GM12878 (cell line): ENCODE data around the gene SPATA3. TPM values are rescaled to one million over a fixed set of nuclear protein-coding genes. Genes with fewer than 3 reads are reported as not detected.

Source experiments
- ATAC-seq: fragments of 200-7000 bp; cut with Tn5 transposase; 3 replicates; pipeline ENCODE4 v1.9.1; 2020; ENCODE audit warnings: mild to moderate bottlenecking, moderate library complexity
- BruUV-seq: library from RNA; stranded (reverse); fragments of 400-500 nt; replicated peaks from 2 replicates; lab custom pipeline; 2021; lab: Mats Ljungman, UMichigan
- CTCF ChIA-PET: fragments of 300-600 bp; sonication (Branson Sonifier 250); formaldehyde crosslinking; extraction: SDS; loops from one replicate; lab custom pipeline; 2021; ENCODE audit warnings: inconsistent platforms; lab: Yijun Ruan, JAX
- POLR2A ChIA-PET: fragments of 350-600 bp; formaldehyde crosslinking; extraction: SDS; loops from one replicate; lab custom pipeline; 2021; ENCODE audit warnings: inconsistent platforms; lab: Charles Lee
- RAD21 ChIA-PET: fragments of 300-600 bp; sonication (Branson Sonifier 250); formaldehyde crosslinking; loops from one replicate; lab custom pipeline; 2023; ENCODE audit warnings: antibody characterized with exemption; ENCODE audit not compliant: unreplicated experiment; lab: Charles Lee
- SMC1A ChIA-PET: fragments of 300-600 bp; sonication (Branson Sonifier 250); formaldehyde crosslinking; loops from one replicate; lab custom pipeline; 2023; ENCODE audit not compliant: unreplicated experiment, uncharacterized antibody; lab: Charles Lee
- DNase-seq: peaks from one replicate; pipeline ENCODE4 v3.0.0-alpha.2; 2011; ENCODE audit warnings: low read depth, low spot score
- FAIRE-seq: peaks from 3 replicates; lab custom pipeline; 2011; peaks lifted over from hg19 to GRCh38; lab: Jason Lieb, UNC
- H2AFZ ChIP-seq: 2 replicates; pipeline ENCODE4 v1.6.0; 2011; ENCODE audit warnings: low read depth, low read length, control low read depth; ENCODE audit not compliant: control insufficient read depth
- H3K27ac ChIP-seq: 2 replicates; pipeline ENCODE4 v1.5.1; 2011; ENCODE audit warnings: control low read depth; ENCODE audit not compliant: control insufficient read depth, insufficient read depth
- H3K27me3 ChIP-seq, 2 experiments: replicated peaks in 1 of 2; 2 replicates each; pipeline versions ENCODE4 v1.6.0 to v1.6.1; 2011; ENCODE audit warnings: low read length in 1 of 2; ENCODE audit not compliant: control insufficient read depth in 2 of 2, insufficient read depth in 2 of 2
- H3K36me3 ChIP-seq, 2 experiments: 2 replicates each; pipeline ENCODE4 v1.5.1; 2011; ENCODE audit warnings: low read length in 1 of 2; ENCODE audit not compliant: control insufficient read depth in 2 of 2, insufficient read depth in 2 of 2
- H3K4me1 ChIP-seq: 2 replicates; pipeline ENCODE4 v1.6.1; 2011; ENCODE audit warnings: mild to moderate bottlenecking, low read length, moderate library complexity, mixed read lengths; ENCODE audit not compliant: control insufficient read depth, insufficient read depth
- H3K4me2 ChIP-seq: 2 replicates; pipeline ENCODE4 v1.6.0; 2011; ENCODE audit warnings: control low read depth; ENCODE audit not compliant: control insufficient read depth, insufficient read depth
- H3K4me3 ChIP-seq: fragments of 200-600 bp; sonication (generic); 2 replicates; pipeline ENCODE4 v1.5.1; 2016
- H3K79me2 ChIP-seq: 2 replicates; pipeline ENCODE4 v1.6.0; 2011; ENCODE audit warnings: low read length; ENCODE audit not compliant: control insufficient read depth, insufficient read depth
- H3K9ac ChIP-seq: 2 replicates; pipeline ENCODE4 v1.8.0; 2011; ENCODE audit warnings: low read length, control low read depth, mixed read lengths; ENCODE audit not compliant: control insufficient read depth, insufficient read depth
- H3K9me3 ChIP-seq: replicated peaks from 3 replicates; pipeline ENCODE4 v1.5.1; 2011; ENCODE audit warnings: mild to moderate bottlenecking, low read length; ENCODE audit not compliant: control insufficient read depth, insufficient read depth
- H4K20me1 ChIP-seq: 2 replicates; pipeline ENCODE4 v1.6.0; 2011; ENCODE audit not compliant: control insufficient read depth, insufficient read depth
- CBX3 ChIP-seq: fragments of 200-600 bp; sonication (generic); IDR thresholded peaks from 2 replicates; pipeline ENCODE4 v1.6.1; 2016; ENCODE audit warnings: low read depth, borderline replicate concordance
- CBX5 ChIP-seq: sonication (generic); IDR thresholded peaks from 2 replicates; pipeline ENCODE4 v1.6.1; 2016; ENCODE audit warnings: low read depth, moderate library complexity, mild to moderate bottlenecking, inconsistent platforms
- E2F8 ChIP-seq: fragments of 450-650 bp; IDR thresholded peaks from 2 replicates; pipeline ENCODE4 v1.6.1; 2018; ENCODE audit warnings: mild to moderate bottlenecking, low read depth, moderate library complexity; ENCODE audit not compliant: partially characterized antibody
- FOXM1 ChIP-seq: IDR thresholded peaks from 2 replicates; pipeline ENCODE4 v1.6.1; 2012; ENCODE audit warnings: low read depth, mild to moderate bottlenecking, inconsistent platforms, low read length, moderate library complexity
- HDAC2 ChIP-seq: fragments of 200-600 bp; sonication (generic); IDR thresholded peaks from 2 replicates; pipeline ENCODE4 v1.6.1; 2017
- IRF3 ChIP-seq: fragments of 450-650 bp; IDR thresholded peaks from 2 replicates; pipeline ENCODE4 v1.6.1; 2014; ENCODE audit warnings: mild to moderate bottlenecking
- MTA2 ChIP-seq: fragments of 450-650 bp; IDR thresholded peaks from 2 replicates; pipeline ENCODE4 v1.6.1; 2016; ENCODE audit warnings: low read depth, mild to moderate bottlenecking, moderate library complexity
- MTA3 ChIP-seq: IDR thresholded peaks from 2 replicates; pipeline ENCODE4 v1.6.1; 2012; ENCODE audit warnings: low read length, inconsistent platforms, borderline replicate concordance
- MYB ChIP-seq: fragments of 150-350 bp; IDR thresholded peaks from 2 replicates; pipeline ENCODE4 v1.6.1; 2014; ENCODE audit warnings: mild to moderate bottlenecking, low read depth, low read length, borderline replicate concordance
- MYC ChIP-seq: IDR thresholded peaks from 2 replicates; pipeline ENCODE4 v1.6.1; 2011; ENCODE audit warnings: mild to moderate bottlenecking, low read length, moderate library complexity, inconsistent platforms; ENCODE audit not compliant: insufficient read depth, insufficient replicate concordance, insufficient read length, severe bottlenecking
- PAX5 ChIP-seq: IDR thresholded peaks from 2 replicates; pipeline ENCODE4 v1.6.1; 2011; ENCODE audit warnings: low read depth, low read length, borderline replicate concordance
- RAD21 ChIP-seq: IDR thresholded peaks from 2 replicates; pipeline ENCODE4 v1.6.1; 2011; ENCODE audit warnings: mild to moderate bottlenecking, low read depth, low read length, moderate library complexity; ENCODE audit not compliant: insufficient read depth
- REST ChIP-seq: IDR thresholded peaks from 2 replicates; pipeline ENCODE4 v1.6.1; 2012; ENCODE audit warnings: mild to moderate bottlenecking, low read depth, low read length
- TAF1 ChIP-seq: IDR thresholded peaks from 2 replicates; pipeline ENCODE4 v1.6.1; 2011; ENCODE audit warnings: mild to moderate bottlenecking, low read depth, low read length, borderline replicate concordance
- TCF7 ChIP-seq: IDR thresholded peaks from 2 replicates; pipeline ENCODE4 v1.6.1; 2014; ENCODE audit warnings: antibody characterized with exemption, borderline replicate concordance
- ZSCAN29 ChIP-seq: fragments of 450-650 bp; IDR thresholded peaks from 2 replicates; pipeline ENCODE4 v1.6.1; 2017; ENCODE audit warnings: mild to moderate bottlenecking, moderate library complexity
- WGBS: methylation state at CpG from one replicate; pipeline ENCODE4 v1.1.6; 2016; ENCODE audit warnings: low lambda C conversion rate; ENCODE audit not compliant: insufficient replicate concordance, insufficient coverage; ENCODE audit errors: missing lambda C conversion rate; 5-methylcytosine and 5-hydroxymethylcytosine counted together
- in situ Hi-C: fragments of 300-500 bp; cut with MboI; formaldehyde crosslinking; loops from 9 replicates; pipeline ENCODE4 v1.14.3; 2018; ENCODE audit warnings: mixed read lengths
- intact Hi-C: fragments of 100-400 bp; cut with micrococcal nuclease; formaldehyde crosslinking; loops from one replicate; pipeline ENCODE4 v1.14.2; 2022; ENCODE audit not compliant: unreplicated experiment
- polyA plus RNA-seq, 11 experiments: library from polyadenylated mRNA; depleted of rRNA in 4 of 11; unstranded in 6 of 11; stranded (reverse) in 5 of 11; fragments of >200 nt; fragmentation: Nextera tagmentation in 4 of 11; fragmentation: Illumina TruSeq in 1 of 11; extraction: Ambion mirVana in 4 of 11; extraction: Trizol in 1 of 11; gene quantifications; 1 replicate in 1 of 11; 2 replicates in 10 of 11; pipeline versions ENCODE4 v1.2.1 to v1.2.3, GENCODE V29; 2011 to 2016; ENCODE audit warnings: inconsistent platforms in 2 of 11, missing spikeins in 2 of 11, low read depth in 1 of 11
- total RNA-seq, 4 experiments: library from RNA; depleted of rRNA in 3 of 4; stranded (reverse); fragments of >200 nt in 3 of 4; fragmentation: Illumina TruSeq in 1 of 4; extraction: Trizol in 1 of 4; gene quantifications; 2 replicates each; pipeline versions ENCODE4 v1.2.1 to v1.2.3, GENCODE V29; 2013 to 2021

Gene SPATA3
- total and polyA plus RNA-seq, 10 of the 15 experiments (the other 5 are each of a cell fraction or from before 2014, with no cell fraction given), result not detected

GRCh38 chr2:230990131-230990898 is 5.6 kb upstream of the SPATA3 start:
- H3K9me3 ChIP-seq, result no peaks in the 10 kb centered on the region; the same call in 2 of the 3 replicates
- SMC1A ChIA-PET, result no interaction called here
- FAIRE-seq (no peak), ATAC-seq (no peak), DNase-seq (no peak)
- no peak overlapping the region for H3K27ac ChIP-seq
- intact Hi-C loops (no loop called here), in situ Hi-C loops (no loop called here)
- no peak overlapping the region for H3K4me2 ChIP-seq
- no peak overlapping the region for H2AFZ ChIP-seq
- RAD21 ChIA-PET, result interaction anchor here (0.8 to 10.9 kb wide), 2 partner anchors 9 to 63 kb away, joined by 3 to 261 read pairs; partner anchors contain the start of gene GPR55
- H3K79me2 ChIP-seq, result peaks cover 18% of the 10 kb centered on the region
- no peaks in the 10 kb centered on the region; a peak in 1 of 4 replicates for H3K27me3 ChIP-seq
- H4K20me1 ChIP-seq, result no peaks in the 10 kb centered on the region
- BruUV-seq, result no TSS peak
- no peak overlapping the region for H3K9ac ChIP-seq
- 79% methylated on average over 46 of the region's 70 CpGs for WGBS
- H3K4me3 ChIP-seq, result no peak overlapping the region
- peaks cover 16% of the 10 kb centered on the region for H3K4me1 ChIP-seq
- POLR2A ChIA-PET, result no interaction called here
- CTCF ChIA-PET, result interaction anchor here (2.8 to 10.9 kb wide), 4 partner anchors 40 to 166 kb away, joined by 8 to 372 read pairs (median 128); no protein-coding TSS in a partner anchor
- no peaks in the 10 kb centered on the region for H3K36me3 ChIP-seq
- no peak for TF ChIP-seq TCF7
- TF ChIP-seq HDAC2, result no peak
- no peak for TF ChIP-seq MTA3
- no peak for TF ChIP-seq IRF3
- TF ChIP-seq RAD21, result no peak
- TF ChIP-seq CBX5, result no peak
- no peak for TF ChIP-seq ZSCAN29
- TF ChIP-seq TAF1, result no peak
- TF ChIP-seq REST, result no peak
- no peak for TF ChIP-seq PAX5
- no peak for TF ChIP-seq E2F8
- no peak for TF ChIP-seq MYB
- no peak for TF ChIP-seq FOXM1
- no peak for TF ChIP-seq CBX3
- TF ChIP-seq MYC, result no peak
- no peak for TF ChIP-seq MTA2
